ENCODE measurements around the gene ZSCAN26.

- TF ChIP-seq CTCF (IDR thresholded peaks at IDR 0.05) (no peak), EP300 (IDR thresholded peaks at IDR 0.05) (no peak), POLR2A (IDR thresholded peaks at IDR 0.05) (no peak)
Measured at GRCh38 chr6:28218312-28219248, 48.4 kb upstream of the ZSCAN26 start.
